Neural cell (in vitro differentiated cells): Measurements from ENCODE around the gene RPS16.

Experiments
- EP300 ChIP-seq: fragments of 450-650 bp; conservative IDR thresholded peaks from 2 replicates; pipeline ENCODE4 v1.6.1; 2014; ENCODE audit warnings: antibody characterized with exemption, mild to moderate bottlenecking, moderate library complexity; ENCODE audit not compliant: poor library complexity, severe bottlenecking
- EZH2 ChIP-seq: fragments of 200-600, 300-800 bp; shearing (Covaris generic), sonication (generic); IDR thresholded peaks from 2 replicates; pipeline ENCODE4 v1.6.1; 2014; ENCODE audit warnings: antibody characterized with exemption, low read length, borderline replicate concordance, mild to moderate bottlenecking; ENCODE audit not compliant: insufficient read depth, poor library complexity, severe bottlenecking
- RAD21 ChIP-seq: fragments of 450-650 bp; conservative IDR thresholded peaks from 2 replicates; pipeline ENCODE4 v1.6.1; 2014; ENCODE audit warnings: antibody characterized with exemption, mild to moderate bottlenecking, moderate library complexity
- TF ChIP-seq, protein P1 (sequence below): fragments of 450-650 bp; IDR thresholded peaks from 2 replicates; pipeline ENCODE4 v1.5.1; 2014; ENCODE audit warnings: antibody characterized with exemption, mild to moderate bottlenecking, moderate library complexity; ENCODE audit not compliant: poor library complexity, severe bottlenecking

DNA sequence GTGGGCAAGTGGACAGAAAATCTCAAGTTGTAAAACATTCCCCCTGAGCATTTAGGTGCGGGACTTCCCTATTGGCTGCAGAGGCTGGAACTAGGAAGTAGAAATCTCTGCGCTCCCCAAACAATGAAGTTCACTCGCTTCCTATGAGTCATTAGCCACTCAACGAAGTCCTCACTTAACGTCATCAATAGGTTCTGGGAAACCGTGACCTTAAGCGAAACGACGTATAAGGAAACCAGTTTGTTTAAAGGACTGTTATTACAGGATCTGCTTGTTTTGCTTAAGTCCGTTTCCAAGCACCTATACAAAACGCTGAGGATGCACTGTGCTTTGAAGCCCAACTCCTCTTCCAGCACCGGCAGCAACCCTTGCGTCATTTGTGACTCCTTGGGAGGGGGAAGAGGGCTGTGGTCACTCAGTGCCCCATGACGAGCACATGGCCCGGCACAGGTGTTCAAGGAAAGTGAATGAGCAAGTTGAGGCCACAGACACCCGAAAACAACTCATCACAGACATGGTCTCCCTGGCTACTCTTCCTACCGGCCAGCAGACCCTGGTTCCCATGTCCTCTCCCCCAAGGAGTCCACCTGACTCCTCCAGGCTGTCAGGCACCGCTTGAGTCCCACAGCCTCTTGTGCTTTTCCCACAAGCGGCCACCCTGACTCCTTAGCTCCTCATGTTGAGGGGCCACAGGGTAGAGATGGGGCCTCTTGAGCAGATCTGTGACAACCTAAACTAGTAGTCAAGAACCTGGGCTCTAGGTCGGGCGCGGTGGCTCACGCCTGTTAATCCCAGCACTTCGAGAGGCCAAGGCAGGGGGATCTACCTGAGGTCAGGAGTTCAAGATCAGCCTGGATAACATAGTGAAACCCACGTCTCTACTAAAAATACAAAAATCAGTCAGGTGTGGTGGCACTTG is 4.8 kb downstream of the RPS16 start:
- TF ChIP-seq, protein P1, sequence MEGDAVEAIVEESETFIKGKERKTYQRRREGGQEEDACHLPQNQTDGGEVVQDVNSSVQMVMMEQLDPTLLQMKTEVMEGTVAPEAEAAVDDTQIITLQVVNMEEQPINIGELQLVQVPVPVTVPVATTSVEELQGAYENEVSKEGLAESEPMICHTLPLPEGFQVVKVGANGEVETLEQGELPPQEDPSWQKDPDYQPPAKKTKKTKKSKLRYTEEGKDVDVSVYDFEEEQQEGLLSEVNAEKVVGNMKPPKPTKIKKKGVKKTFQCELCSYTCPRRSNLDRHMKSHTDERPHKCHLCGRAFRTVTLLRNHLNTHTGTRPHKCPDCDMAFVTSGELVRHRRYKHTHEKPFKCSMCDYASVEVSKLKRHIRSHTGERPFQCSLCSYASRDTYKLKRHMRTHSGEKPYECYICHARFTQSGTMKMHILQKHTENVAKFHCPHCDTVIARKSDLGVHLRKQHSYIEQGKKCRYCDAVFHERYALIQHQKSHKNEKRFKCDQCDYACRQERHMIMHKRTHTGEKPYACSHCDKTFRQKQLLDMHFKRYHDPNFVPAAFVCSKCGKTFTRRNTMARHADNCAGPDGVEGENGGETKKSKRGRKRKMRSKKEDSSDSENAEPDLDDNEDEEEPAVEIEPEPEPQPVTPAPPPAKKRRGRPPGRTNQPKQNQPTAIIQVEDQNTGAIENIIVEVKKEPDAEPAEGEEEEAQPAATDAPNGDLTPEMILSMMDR: no peak
- TF ChIP-seq EZH2 (no peak), RAD21 (no peak), EP300 (no peak)
